Lung (tissue), 16 donors: ENCODE measurements around the gene DNAI7. TPM values are rescaled to one million over a fixed set of nuclear protein-coding genes. Genes with fewer than 3 reads are reported as not detected.

Source experiments
- ATAC-seq: fragments of 200-7000 bp; cut with Tn5 transposase; one replicate; pipeline ENCODE4 v1.9.1; 2020; ENCODE audit warnings: moderate number of reproducible peaks; ENCODE audit not compliant: insufficient read depth, low FRiP score
- DNase-seq, 3 donors: peaks; one replicate each; pipeline ENCODE4 v3.0.0-alpha.2; 2013 to 2017
- H3K27ac ChIP-seq, 2 donors: one replicate each; pipeline ENCODE4 v1.5.1; 2013; ENCODE audit warnings: mild to moderate bottlenecking in 2 of 2, moderate library complexity in 2 of 2, control low read depth in 1 of 2, inconsistent platforms in 1 of 2, low read depth in 1 of 2, low read length in 1 of 2
- H3K27me3 ChIP-seq, 3 donors: one replicate each; pipeline ENCODE4 v1.5.1; 2013; ENCODE audit warnings: low read length in 2 of 3; ENCODE audit not compliant: control insufficient read depth in 3 of 3, insufficient read depth in 3 of 3
- H3K36me3 ChIP-seq, 4 donors: one replicate each; pipeline ENCODE4 v1.5.1; 2013; ENCODE audit warnings: low read length in 4 of 4, mild to moderate bottlenecking in 1 of 4, moderate library complexity in 1 of 4; ENCODE audit not compliant: control insufficient read depth in 4 of 4, insufficient read depth in 4 of 4
- H3K4me1 ChIP-seq, 5 donors: one replicate each; pipeline ENCODE4 v1.5.1; 2013; ENCODE audit warnings: low read length in 5 of 5, mild to moderate bottlenecking in 2 of 5, moderate library complexity in 1 of 5; ENCODE audit not compliant: control insufficient read depth in 5 of 5, insufficient read depth in 5 of 5
- H3K4me3 ChIP-seq: one replicate; pipeline ENCODE4 v1.5.1; 2013; ENCODE audit warnings: mild to moderate bottlenecking, control low read depth, moderate library complexity
- H3K9ac ChIP-seq, 2 donors: one replicate each; pipeline ENCODE4 v1.5.1; 2013; ENCODE audit warnings: low read length in 2 of 2, control low read depth in 1 of 2; ENCODE audit not compliant: insufficient read depth in 1 of 2
- H3K9me3 ChIP-seq, 4 donors: one replicate each; pipeline ENCODE4 v1.5.1; 2013; ENCODE audit warnings: low read length in 3 of 4, mild to moderate bottlenecking in 1 of 4, moderate library complexity in 1 of 4; ENCODE audit not compliant: control insufficient read depth in 4 of 4, insufficient read depth in 3 of 4
- CTCF ChIP-seq: IDR thresholded peaks from 2 replicates; pipeline ENCODE4 v1.5.1; 2012; ENCODE audit warnings: mild to moderate bottlenecking; ENCODE audit errors: control extremely low read depth, extremely low read depth
- WGBS, 2 donors: extraction: QIAGEN DNeasy Blood & Tissue Kit; methylation state at CpG; one replicate each; pipeline ENCODE4 v1.1.7; 2013; 5-methylcytosine and 5-hydroxymethylcytosine counted together
- long read RNA-seq, 5 donors: transcript quantifications; one replicate each; lab custom pipeline, GENCODE V29; 2026
- polyA plus RNA-seq, 2 donors: library from polyadenylated mRNA; stranded (reverse); fragments of 200-250 nt; gene quantifications; one replicate each; pipeline ENCODE4 v1.2.1, GENCODE V29; 2013
- total RNA-seq, 2 donors: library from RNA; depleted of rRNA in 1 of 2; stranded (reverse); fragments of >200 nt in 1 of 2; gene quantifications; one replicate each; pipeline ENCODE4 v1.2.1, GENCODE V29; 2014 to 2021
- donor health status: control.
- donor health status: control.
- donor health status: Bipolar disorder and iron deficiency.
- donor health status: healthy.
- donor health status: DM: yes; HTN: yes; CAD: no.

The DNAI7 gene
- total RNA-seq: 10 to 100 TPM in 1 of 2 donors, 1 to 10 TPM in 1; 9.0 to 11.9 TPM
- polyA plus RNA-seq: 1 to 10 TPM; 2.0 to 2.5 TPM
- long read RNA-seq, donor 1, partial matches to known transcripts: 11 of 33 reads
- long read RNA-seq, donor 1, other reads (novel, unspliced or antisense): 22 of 33 reads
- long read RNA-seq, donor 2: 0 reads
- long read RNA-seq, donor 3: 0 reads
- long read RNA-seq, donor 4: 0 reads
- long read RNA-seq, donor 5, partial matches to known transcripts: 0 of 1 reads
- long read RNA-seq, donor 5, other reads (novel, unspliced or antisense): 0 of 1 reads

GRCh38 chr12:25195056-25195971 is at the start of gene DNAI7, which contains the start of gene ETFRF1:
Gene DNAI7 (minus strand): TSS chr12:25195160. CDS start chr12:25195078, 82 bp downstream.
Gene ETFRF1 (plus strand): TSS chr12:25195237. CDS start chr12:25203957, 8,720 bp downstream.
- H3K27ac ChIP-seq: peak within 1 kb of the TSS; percentile 97 to 98
- H3K36me3 ChIP-seq: peaks cover 0 to 2% (median 0%) of the 10 kb centered on the region in 4 donors
- no peaks in the 10 kb centered on the region for H3K27me3 ChIP-seq
- H3K4me1 ChIP-seq: peaks cover 0 to 15% (median 4%) of the 10 kb centered on the region in 5 donors
- no peaks in the 10 kb centered on the region for H3K9me3 ChIP-seq
- TF ChIP-seq CTCF: no peak
- H3K4me3 ChIP-seq: peak within 1 kb of the TSS; percentile 70
- 0% methylated on average over 53 to 54 of the region's 54 CpGs for WGBS, 2 donors
- ATAC-seq (peak; percentile 99), DNase-seq (peak; percentile 98 to 99 (median 98))
- H3K9ac ChIP-seq: peak within 1 kb of the TSS; percentile 92 to 99

GRCh38 chr12:25243680-25243990 is 48.7 kb upstream of the DNAI7 start:
- H3K9me3 ChIP-seq: no peaks in the 10 kb centered on the region
- H3K9ac ChIP-seq: no peak overlapping the region
- no peak overlapping the region for H3K4me3 ChIP-seq
- DNase-seq: no peak
- H3K27ac ChIP-seq: no peak overlapping the region
- ATAC-seq: no peak
- no peak for TF ChIP-seq CTCF
- H3K27me3 ChIP-seq: no peaks in the 10 kb centered on the region
- peaks cover 0 to 2% (median 0%) of the 10 kb centered on the region in 5 donors for H3K4me1 ChIP-seq
- peaks cover 0 to 1% (median 0%) of the 10 kb centered on the region in 4 donors for H3K36me3 ChIP-seq

- peaks cover 0 to 1% (median 0%) of the 10 kb centered on the region in 4 donors for H3K36me3 ChIP-seq
- 85 to 91% methylated on average over 5 of the region's 5 CpGs for WGBS, 2 donors
- H3K4me1 ChIP-seq: peaks cover 0 to 2% (median 0%) of the 10 kb centered on the region in 5 donors
- H3K27ac ChIP-seq: no peak overlapping the region
- no peak overlapping the region for H3K4me3 ChIP-seq
- no peaks in the 10 kb centered on the region for H3K27me3 ChIP-seq
- no peak for ATAC-seq
- DNase-seq: no peak
- no peaks in the 10 kb centered on the region for H3K9me3 ChIP-seq
- no peak overlapping the region for H3K9ac ChIP-seq
- no peak for TF ChIP-seq CTCF
These were observed 48.2 kb upstream of the DNAI7 start for GRCh38 chr12:25242981-25243679.
